Spinal cord (tissue), 10 donors: ENCODE results near the gene RAB10. TPM values are rescaled to one million over a fixed set of nuclear protein-coding genes. Genes with fewer than 3 reads are reported as not detected.
"Not testable (repeated sequence)": the region's sequence is repeated elsewhere in the genome, so short reads cannot be mapped to it uniquely, and the experiment has no call there.

Experiments used
- DNase-seq, 6 donors: peaks; one replicate each; pipeline versions ENCODE4 v3.0.0 to v3.0.0-alpha.2; 2013 to 2015; ENCODE audit warnings: low spot score in 6 of 6, low read depth in 4 of 6
- H3K27ac ChIP-seq: one replicate; pipeline ENCODE4 v1.5.1; 2013; ENCODE audit warnings: low read depth, low read length, control low read depth
- H3K27me3 ChIP-seq: one replicate; pipeline ENCODE4 v1.6.1; 2013; ENCODE audit warnings: low read length; ENCODE audit not compliant: control insufficient read depth, insufficient read depth
- H3K36me3 ChIP-seq: one replicate; pipeline ENCODE4 v1.6.1; 2013; ENCODE audit warnings: low read length; ENCODE audit not compliant: control insufficient read depth, insufficient read depth
- H3K4me1 ChIP-seq: one replicate; pipeline ENCODE4 v1.6.1; 2013; ENCODE audit warnings: low read length; ENCODE audit not compliant: control insufficient read depth, insufficient read depth
- H3K4me3 ChIP-seq: one replicate; pipeline ENCODE4 v1.5.1; 2013; ENCODE audit warnings: low read depth, low read length, control low read depth
- H3K9me3 ChIP-seq: one replicate; pipeline ENCODE4 v1.6.1; 2013; ENCODE audit warnings: low read length; ENCODE audit not compliant: control insufficient read depth, insufficient read depth
- WGBS: methylation state at CpG from one replicate; pipeline ENCODE4 v1.1.5; 2013; ENCODE audit warnings: missing lambda C conversion rate; ENCODE audit not compliant: insufficient coverage; 5-methylcytosine and 5-hydroxymethylcytosine counted together
- polyA plus RNA-seq, 2 donors: library from polyadenylated mRNA; unstranded; fragments of 120-200 nt; gene quantifications; one replicate each; pipeline ENCODE4 v1.2.1, GENCODE V29; 2013; ENCODE audit not compliant: insufficient read length in 2 of 2
- total RNA-seq, 2 donors: library from RNA; depleted of rRNA in 1 of 2; stranded (reverse); fragments of 120-200 nt in 1 of 2; fragments of >200 nt in 1 of 2; gene quantifications; one replicate each; pipeline versions ENCODE4 v1.2.3 to v1.2.4, GENCODE V29; 2013 to 2014
- donor health status: healthy.

RAB10 gene
- total and polyA plus RNA-seq, 4 donors: 80.8 to 194 (median 133) TPM

GRCh38 chr2:26100384-26100783 lies 66.5 kb downstream of the RAB10 start:
- DNase-seq: no peak

DNA sequence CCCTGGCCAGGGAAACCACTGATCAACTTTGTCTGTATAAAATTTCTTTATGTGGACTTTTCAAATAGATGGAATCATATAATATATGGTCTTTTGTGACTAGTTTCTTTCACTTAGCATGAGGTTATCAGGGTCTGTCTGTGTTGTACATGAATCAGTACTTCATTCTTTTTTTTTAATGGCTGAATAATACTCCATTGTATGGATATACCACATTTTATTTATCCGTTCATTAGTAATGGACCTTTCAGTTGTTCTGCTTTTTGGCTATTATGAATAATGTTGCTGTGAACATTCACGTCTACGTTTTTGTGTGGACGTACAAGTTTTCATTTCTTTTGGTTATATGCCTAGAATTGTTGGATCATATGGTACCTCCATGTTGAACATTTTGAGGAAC lies 69.9 kb downstream of the RAB10 start:
- Histone ChIP-seq H3K9me3 (no peaks in the 10 kb centered on the region), H3K36me3 (peaks cover 7% of the 10 kb centered on the region), H3K27me3 (no peaks in the 10 kb centered on the region), H3K27ac (no peak overlapping the region), H3K4me3 (no peak overlapping the region), H3K4me1 (no peaks in the 10 kb centered on the region)
- no CpG with 5 or more reads among the region's 4 CpGs for WGBS
- DNase-seq: no peak

More at GRCh38 chr2:26100384-26100783, 66.5 kb downstream of the RAB10 start:
- Histone ChIP-seq H3K36me3 (peaks cover 7% of the 10 kb centered on the region), H3K4me3 (no peak overlapping the region), H3K4me1 (no peaks in the 10 kb centered on the region), H3K27me3 (no peaks in the 10 kb centered on the region), H3K9me3 (no peaks in the 10 kb centered on the region), H3K27ac (no peak overlapping the region)
- WGBS: no CpG with 5 or more reads among the region's 1 CpG

- not testable (repeated sequence) for H3K4me3 ChIP-seq, H3K4me1 ChIP-seq, H3K27me3 ChIP-seq, DNase-seq, H3K9me3 ChIP-seq, H3K27ac ChIP-seq
- WGBS: 100% methylated on average over 1 of the region's 6 CpGs
- peaks cover 14% of the 10 kb centered on the region for H3K36me3 ChIP-seq
Measured at GRCh38 chr2:26108701-26109100, 74.8 kb downstream of the RAB10 start.

- no peak for DNase-seq
- no peaks in the 10 kb centered on the region for H3K4me1 ChIP-seq
- no peaks in the 10 kb centered on the region for H3K9me3 ChIP-seq
- H3K27ac ChIP-seq: no peak overlapping the region
- no peak overlapping the region for H3K4me3 ChIP-seq
- WGBS: no CpG with 5 or more reads among the region's 1 CpG
- no peaks in the 10 kb centered on the region for H3K27me3 ChIP-seq
- peaks cover 11% of the 10 kb centered on the region for H3K36me3 ChIP-seq
Measured at GRCh38 chr2:26112201-26112600, 78.3 kb downstream of the RAB10 start.

DNA sequence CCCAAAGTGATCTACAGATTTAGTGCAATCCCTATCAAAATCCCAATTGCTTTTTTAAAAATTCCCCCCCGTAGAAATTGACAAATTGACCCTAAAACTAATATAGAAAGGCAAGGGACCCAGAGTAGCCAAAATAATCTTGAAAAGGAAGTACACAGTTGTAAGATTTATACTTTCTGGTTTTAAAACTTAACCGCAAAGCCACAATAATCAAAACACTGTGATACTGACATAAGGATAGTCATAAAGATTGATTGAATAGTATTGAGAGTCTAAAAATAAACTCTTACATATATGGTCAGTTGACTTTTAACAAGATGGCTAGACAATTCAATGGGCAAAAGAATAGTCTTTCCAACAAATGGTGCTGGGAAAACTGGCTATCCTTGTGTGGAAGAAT lies 80.3 kb downstream of the RAB10 start:
- Histone ChIP-seq H3K27me3 (no peaks in the 10 kb centered on the region), H3K4me1 (no peaks in the 10 kb centered on the region), H3K27ac (no peak overlapping the region), H3K9me3 (no peaks in the 10 kb centered on the region), H3K36me3 (peaks cover 11% of the 10 kb centered on the region), H3K4me3 (no peak overlapping the region)
- no CpG with 5 or more reads among the region's 2 CpGs for WGBS
- no peak for DNase-seq

DNA sequence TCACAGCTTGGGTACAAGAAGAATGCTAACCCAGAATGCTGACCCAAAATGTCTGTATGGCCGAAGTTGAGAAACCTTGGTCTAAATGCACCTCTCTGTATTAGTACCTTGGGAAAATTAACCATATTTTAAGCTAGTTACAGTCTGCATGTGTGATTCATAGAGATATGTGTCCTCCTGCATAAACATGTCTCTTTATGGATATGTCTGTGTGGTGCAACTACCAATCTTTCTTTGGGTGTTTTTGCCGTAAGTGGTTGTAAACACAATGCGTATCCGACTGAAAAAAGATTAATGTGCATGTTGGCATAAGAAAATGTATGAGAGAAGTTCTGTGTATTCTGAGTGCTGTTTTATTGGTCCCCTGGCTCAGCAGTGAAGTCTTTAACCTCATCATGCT lies 84.8 kb downstream of the RAB10 start:
- Histone ChIP-seq H3K27me3 (no peaks in the 10 kb centered on the region), H3K4me3 (no peak overlapping the region), H3K4me1 (no peaks in the 10 kb centered on the region), H3K27ac (no peak overlapping the region), H3K36me3 (no peaks in the 10 kb centered on the region), H3K9me3 (no peaks in the 10 kb centered on the region)
- WGBS: 71% methylated on average over 3 of the region's 4 CpGs
- DNase-seq: peak in 1 of 6 donors; percentile 45

DNA sequence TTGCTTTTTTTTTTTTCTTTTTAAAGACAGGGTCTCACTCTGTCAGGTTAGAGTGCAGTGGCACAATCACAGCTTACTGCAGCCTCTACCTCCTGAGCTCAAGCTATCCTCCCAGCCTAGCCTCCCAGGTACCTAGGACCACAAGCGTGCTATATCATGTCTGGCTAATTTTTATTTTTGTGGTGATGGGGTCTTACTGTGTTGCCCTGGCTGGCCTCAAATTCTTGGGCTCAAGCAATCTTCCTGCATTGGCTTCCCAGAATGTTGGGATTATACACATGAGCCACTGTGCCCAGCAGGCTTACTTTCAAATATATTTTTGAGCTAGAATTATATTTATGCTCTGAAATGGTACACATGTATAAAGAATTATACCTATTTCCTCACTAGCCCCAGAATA lies 85.6 kb downstream of the RAB10 start:
- Histone ChIP-seq H3K9me3 (no peaks in the 10 kb centered on the region), H3K4me3 (no peak overlapping the region), H3K36me3 (no peaks in the 10 kb centered on the region), H3K27me3 (no peaks in the 10 kb centered on the region), H3K4me1 (no peaks in the 10 kb centered on the region), H3K27ac (no peak overlapping the region)
- no CpG with 5 or more reads among the region's 1 CpG for WGBS
- no peak for DNase-seq

DNA sequence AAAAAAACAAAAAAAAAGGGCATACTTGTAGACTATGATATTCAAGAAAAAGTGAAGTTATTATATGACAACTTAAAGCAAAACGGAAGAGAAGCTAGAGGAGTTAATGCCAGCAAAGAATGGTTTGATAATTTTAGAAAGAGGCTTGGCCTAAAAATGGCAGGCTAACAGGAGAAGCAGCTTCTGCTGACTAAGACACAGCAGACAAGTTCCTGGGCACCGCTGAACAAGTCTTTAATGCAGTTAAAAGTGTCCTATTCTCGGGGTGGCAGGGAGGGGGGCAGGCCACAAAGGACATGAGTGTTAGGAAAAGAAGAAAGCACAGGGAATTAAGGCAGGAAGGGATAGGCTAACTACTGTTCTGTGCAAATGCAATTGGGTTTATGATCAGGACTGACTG lies 88.7 kb downstream of the RAB10 start:
- H3K27me3 ChIP-seq: no peaks in the 10 kb centered on the region
- H3K36me3 ChIP-seq: no peaks in the 10 kb centered on the region
- no peak overlapping the region for H3K27ac ChIP-seq
- DNase-seq: peak in 1 of 6 donors; percentile 14
- H3K9me3 ChIP-seq: no peaks in the 10 kb centered on the region
- no peaks in the 10 kb centered on the region for H3K4me1 ChIP-seq
- WGBS: 70% methylated on average over 3 of the region's 3 CpGs
- H3K4me3 ChIP-seq: no peak overlapping the region

DNA sequence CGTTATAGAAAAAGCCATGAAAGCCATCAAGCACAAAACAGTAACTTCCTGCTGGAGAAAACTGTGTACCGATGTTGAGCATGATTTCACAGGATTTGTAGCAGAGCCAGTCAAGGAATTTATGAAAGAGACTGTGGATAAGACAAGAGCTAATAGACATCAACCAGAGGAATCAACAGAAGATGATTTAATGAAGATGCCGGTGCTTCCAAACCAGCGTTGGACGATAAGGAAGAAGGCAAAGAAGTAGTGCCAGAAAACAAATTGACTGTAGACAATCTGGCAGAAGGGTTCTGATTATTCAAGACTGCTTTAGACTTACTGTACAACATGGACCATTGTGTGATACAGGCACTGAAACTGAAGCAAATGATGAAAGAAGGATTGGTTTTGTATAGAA lies 89.5 kb downstream of the RAB10 start:
- WGBS: 68% methylated on average over 4 of the region's 5 CpGs
- H3K27ac ChIP-seq: no peak overlapping the region
- peaks cover 3% of the 10 kb centered on the region for H3K36me3 ChIP-seq
- no peaks in the 10 kb centered on the region for H3K27me3 ChIP-seq
- H3K4me1 ChIP-seq: no peaks in the 10 kb centered on the region
- H3K9me3 ChIP-seq: no peaks in the 10 kb centered on the region
- H3K4me3 ChIP-seq: no peak overlapping the region
- no peak for DNase-seq

GRCh38 chr2:26126074-26126473 lies 92.2 kb downstream of the RAB10 start:
- 92% methylated on average over 2 of the region's 4 CpGs for WGBS

More at GRCh38 chr2:26126074-26126473, 92.2 kb downstream of the RAB10 start:
- Histone ChIP-seq H3K4me1 (no peaks in the 10 kb centered on the region), H3K9me3 (no peaks in the 10 kb centered on the region), H3K27ac (no peak overlapping the region), H3K36me3 (peaks cover 3% of the 10 kb centered on the region), H3K27me3 (no peaks in the 10 kb centered on the region), H3K4me3 (no peak overlapping the region)
- no peak for DNase-seq
